Mucosa of gallbladder (tissue), 1 donor: ENCODE results near the gene GRIK1. TPM values are rescaled to one million over a fixed set of nuclear protein-coding genes. Genes with fewer than 3 reads are reported as not detected.

Experiments
- DNase-seq: peaks from one replicate; pipeline ENCODE4 v3.0.0-alpha.2; 2020; ENCODE audit warnings: low spot score
- total RNA-seq: library from RNA; stranded (reverse); gene quantifications from one replicate; pipeline ENCODE4 v1.2.1, GENCODE V29; 2021
- donor health status: DM: no; HTN: no; CAD: no.

Gene GRIK1
- total RNA-seq, 1 donor from 2014 or later = not detected

GRCh38 chr21:29786496-29787360 is 153.1 kb downstream of the GRIK1 start:
- DNase-seq = no peak

- no peak for DNase-seq
These were observed 162.6 kb downstream of the GRIK1 start for GRCh38 chr21:29777160-29777559.

GRCh38 chr21:29775462-29775861 is 164.3 kb downstream of the GRIK1 start:
- no peak for DNase-seq

- DNase-seq = no peak
These were observed 168.2 kb downstream of the GRIK1 start for GRCh38 chr21:29771491-29772066.

- no peak for DNase-seq
These were observed 176.1 kb downstream of the GRIK1 start for GRCh38 chr21:29763674-29764073.

GRCh38 chr21:29762570-29763082 is 177.2 kb downstream of the GRIK1 start:
- DNase-seq = no peak

- DNase-seq = no peak
These were observed 186.6 kb downstream of the GRIK1 start for GRCh38 chr21:29753216-29753615.

GRCh38 chr21:29751473-29752185 is 188.2 kb downstream of the GRIK1 start:
- DNase-seq = no peak

- no peak for DNase-seq
These were observed 189.8 kb downstream of the GRIK1 start for GRCh38 chr21:29749957-29750356.

GRCh38 chr21:29749223-29749622 is 190.6 kb downstream of the GRIK1 start:
- no peak for DNase-seq

- DNase-seq = no peak
These were observed 191.2 kb downstream of the GRIK1 start for GRCh38 chr21:29748391-29749167.

- DNase-seq = no peak
These were observed 198.0 kb downstream of the GRIK1 start for GRCh38 chr21:29741761-29742160.

- DNase-seq = no peak
These were observed 200.6 kb downstream of the GRIK1 start for GRCh38 chr21:29739176-29739575.

- no peak for DNase-seq
These were observed 201.1 kb downstream of the GRIK1 start for GRCh38 chr21:29738730-29739129.

- no peak for DNase-seq
These were observed 202.6 kb downstream of the GRIK1 start for GRCh38 chr21:29737186-29737585.

- no peak for DNase-seq
These were observed 209.5 kb downstream of the GRIK1 start for GRCh38 chr21:29730281-29730680.

GRCh38 chr21:29726044-29726443 is 213.8 kb downstream of the GRIK1 start:
- DNase-seq = no peak

- DNase-seq = no peak
These were observed 214.6 kb downstream of the GRIK1 start for GRCh38 chr21:29725025-29725736.

- DNase-seq = no peak
These were observed 217.8 kb downstream of the GRIK1 start for GRCh38 chr21:29721964-29722363.

- DNase-seq = no peak
These were observed 218.6 kb downstream of the GRIK1 start for GRCh38 chr21:29721221-29721620.

GRCh38 chr21:29719521-29719920 is 220.3 kb downstream of the GRIK1 start:
- DNase-seq = no peak
